HUES64 (cell line): ENCODE measurements around the gene HGFAC. TPM values are rescaled to one million over a fixed set of nuclear protein-coding genes. Genes with fewer than 3 reads are reported as not detected.

Experiments used
- H3K27ac ChIP-seq: 2 replicates; pipeline ENCODE4 v1.7.0; 2013; ENCODE audit warnings: low read depth, low read length, inconsistent platforms
- H3K27me3 ChIP-seq: 2 replicates; pipeline ENCODE4 v1.6.1; 2013; ENCODE audit warnings: mild to moderate bottlenecking, low read length; ENCODE audit not compliant: insufficient read depth
- H3K36me3 ChIP-seq: 2 replicates; pipeline ENCODE4 v1.6.1; 2013; ENCODE audit warnings: mild to moderate bottlenecking, low read length; ENCODE audit not compliant: insufficient read depth
- H3K4me1 ChIP-seq: 2 replicates; pipeline ENCODE4 v1.6.1; 2013; ENCODE audit warnings: mild to moderate bottlenecking, low read length, moderate library complexity; ENCODE audit not compliant: insufficient read depth
- H3K4me3 ChIP-seq: 2 replicates; pipeline ENCODE4 v1.5.1; 2013; ENCODE audit warnings: mild to moderate bottlenecking, low read length, moderate library complexity
- H3K9ac ChIP-seq: 2 replicates; pipeline ENCODE4 v1.6.1; 2013; ENCODE audit warnings: mild to moderate bottlenecking, low read depth, low read length
- H3K9me3 ChIP-seq: 2 replicates; pipeline ENCODE4 v1.6.1; 2013; ENCODE audit warnings: low read depth, low read length; ENCODE audit not compliant: insufficient read depth
- WGBS: fragments of 150-250, 120-280 bp; methylation state at CpG from one replicate; pipeline ENCODE4 v1.1.7; 2013; ENCODE audit warnings: missing lambda C conversion rate; 5-methylcytosine and 5-hydroxymethylcytosine counted together
- polyA plus RNA-seq, 2 experiments: library from polyadenylated mRNA; stranded (reverse); fragments of 50-300 nt; gene quantifications; one replicate each; pipeline ENCODE4 v1.2.3, GENCODE V29; 2013

Gene HGFAC
- polyA plus RNA-seq (2013, experiment 1 of 2) = 0.20 TPM
- 0.32 TPM for polyA plus RNA-seq (2013, experiment 2 of 2)

DNA sequence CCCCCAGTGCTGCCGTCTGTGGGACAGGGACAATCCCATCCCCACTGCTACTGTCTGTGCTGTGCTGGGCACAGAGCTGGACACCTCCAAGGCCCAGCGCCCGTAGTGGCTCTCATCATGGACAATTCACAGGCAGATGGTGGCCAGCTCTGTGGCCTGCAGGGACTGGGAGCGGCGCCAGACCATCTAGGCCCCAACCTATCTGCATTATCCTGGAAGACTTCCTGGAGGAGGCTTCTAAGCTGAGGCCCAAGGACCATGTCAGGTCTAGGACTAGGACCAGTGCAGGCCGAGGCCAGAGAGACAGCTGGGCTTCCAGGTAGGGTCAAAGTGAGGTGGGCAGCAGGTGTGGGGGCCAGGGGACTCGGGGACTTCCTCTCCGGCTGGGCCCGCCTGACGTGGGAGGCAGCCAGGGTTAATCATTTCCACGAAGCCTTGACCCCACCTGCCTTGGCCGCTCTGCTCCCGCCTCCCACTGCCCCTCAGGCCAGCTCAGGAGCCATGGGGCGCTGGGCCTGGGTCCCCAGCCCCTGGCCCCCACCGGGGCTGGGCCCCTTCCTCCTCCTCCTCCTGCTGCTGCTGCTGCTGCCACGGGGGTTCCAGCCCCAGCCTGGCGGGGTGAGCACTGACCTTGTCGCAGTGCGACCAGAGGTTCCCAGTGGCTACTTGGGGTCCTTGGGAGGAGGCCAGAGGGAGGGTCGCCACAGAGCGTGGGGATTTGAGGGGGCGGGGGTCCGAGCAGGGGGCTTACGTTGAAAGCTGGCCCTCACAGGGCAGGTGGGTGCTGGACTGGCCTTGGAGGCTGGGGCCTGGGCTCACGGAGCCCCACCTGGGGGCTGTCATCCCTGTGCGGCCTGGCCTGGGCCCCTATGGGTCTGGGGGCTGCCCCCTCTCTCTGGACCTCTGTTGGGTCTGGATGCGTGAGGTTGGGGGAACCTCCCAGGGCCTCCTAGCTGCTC lies at the start of gene HGFAC:
Gene HGFAC (plus strand): TSS at position 468 of the 959 bp plus-strand sequence. CDS start 34 bp downstream, at position 502.
- H3K4me1 ChIP-seq = no peaks in the 10 kb centered on the region
- no peak within 1 kb of the TSS for H3K27ac ChIP-seq
- 92% methylated on average over 27 of the region's 27 CpGs for WGBS
- no peak within 1 kb of the TSS for H3K9ac ChIP-seq
- no peak within 1 kb of the TSS for H3K4me3 ChIP-seq
- H3K27me3 ChIP-seq = no peaks in the 10 kb centered on the region
- H3K9me3 ChIP-seq = no peaks in the 10 kb centered on the region
- H3K36me3 ChIP-seq = no peaks in the 10 kb centered on the region

DNA sequence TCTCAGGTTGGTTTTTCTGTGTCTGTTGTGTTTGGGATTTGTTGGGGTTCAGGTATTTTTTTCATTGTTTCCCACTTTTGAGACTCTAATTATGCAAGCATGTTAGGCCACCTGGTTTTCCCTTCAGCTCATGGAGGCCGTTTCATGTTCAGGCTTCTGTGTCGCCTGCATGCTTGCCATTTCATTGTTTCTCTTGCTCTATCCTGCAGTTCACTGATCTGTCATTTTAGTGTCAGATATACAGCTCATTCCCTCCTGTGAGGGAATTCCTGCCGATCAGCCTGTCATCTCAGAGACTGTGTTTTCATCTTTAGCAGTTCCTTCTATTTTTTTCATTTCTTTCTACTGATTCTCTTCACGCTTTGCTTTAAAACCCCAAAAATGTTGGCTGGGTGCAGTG lies 49.4 kb upstream of the HGFAC start:
- no peak overlapping the region for H3K9ac ChIP-seq
- H3K36me3 ChIP-seq = no peaks in the 10 kb centered on the region
- H3K27me3 ChIP-seq = no peaks in the 10 kb centered on the region
- no peak overlapping the region for H3K27ac ChIP-seq
- WGBS = 86% methylated on average over 4 of the region's 4 CpGs
- peaks cover 40% of the 10 kb centered on the region for H3K4me1 ChIP-seq
- H3K9me3 ChIP-seq = peaks cover 10% of the 10 kb centered on the region; the same call in 1 of the 2 replicates
- no peak overlapping the region for H3K4me3 ChIP-seq

DNA sequence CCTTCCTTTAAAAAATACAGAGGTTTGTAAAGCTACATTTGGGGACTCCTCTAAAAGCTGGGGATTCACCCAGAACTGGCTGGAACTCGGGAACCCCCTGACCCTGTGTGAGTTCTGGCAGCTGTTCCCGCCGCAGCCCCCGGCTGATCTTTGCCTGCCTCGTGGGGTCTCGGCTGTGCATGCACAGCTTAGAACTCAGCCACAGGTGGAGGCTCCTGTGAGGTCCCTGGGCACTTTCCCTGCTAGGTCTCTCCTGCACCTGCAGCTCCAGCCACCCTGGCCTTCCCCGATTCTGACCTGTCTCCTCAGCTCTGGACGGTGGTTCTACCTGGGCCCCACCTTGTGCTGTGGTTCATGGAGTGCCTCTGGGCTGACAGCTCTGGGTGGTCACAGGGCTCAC lies 48.6 kb upstream of the HGFAC start:
- Histone ChIP-seq H3K4me3 (no peak overlapping the region), H3K36me3 (no peaks in the 10 kb centered on the region), H3K9ac (no peak overlapping the region), H3K9me3 (peaks cover 10% of the 10 kb centered on the region; the same call in 1 of the 2 replicates), H3K4me1 (peaks cover 32% of the 10 kb centered on the region), H3K27ac (no peak overlapping the region), H3K27me3 (no peaks in the 10 kb centered on the region)
- 90% methylated on average over 8 of the region's 8 CpGs for WGBS

- Histone ChIP-seq H3K9ac (no peak overlapping the region), H3K4me3 (no peak overlapping the region), H3K27me3 (no peaks in the 10 kb centered on the region), H3K36me3 (no peaks in the 10 kb centered on the region), H3K9me3 (peaks cover 10% of the 10 kb centered on the region; the same call in 1 of the 2 replicates), H3K4me1 (peaks cover 7% of the 10 kb centered on the region), H3K27ac (no peak overlapping the region)
- WGBS = 98% methylated on average over 2 of the region's 2 CpGs
Measured at GRCh38 chr4:3396600-3396999, 45.2 kb upstream of the HGFAC start.

DNA sequence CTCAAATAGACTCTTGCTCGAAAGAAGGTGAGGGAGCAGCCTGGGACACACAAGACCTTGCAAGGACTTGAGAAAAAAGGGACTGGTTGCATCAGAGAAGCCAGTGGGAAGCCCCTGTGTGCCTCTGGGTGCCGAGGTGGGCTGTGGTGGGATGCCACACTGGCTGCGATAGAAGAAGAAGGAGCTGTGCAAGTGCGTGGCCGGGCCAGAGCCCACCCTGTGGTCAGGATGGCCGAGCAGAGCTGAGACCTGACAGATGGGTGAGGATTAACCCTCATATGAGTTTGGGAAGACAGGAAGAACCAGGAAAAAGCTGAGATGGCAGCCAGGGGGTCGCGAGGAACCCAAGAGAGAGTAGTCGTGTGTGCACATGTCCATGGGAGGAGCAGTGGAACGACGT lies 44.6 kb upstream of the HGFAC start:
- 0 out of 2 replicates have a peak, but pooled peaks cover 3% of the 10 kb centered on the region for H3K4me1 ChIP-seq
- H3K9me3 ChIP-seq = peaks cover 10% of the 10 kb centered on the region; the same call in 1 of the 2 replicates
- no peak overlapping the region for H3K4me3 ChIP-seq
- no peak overlapping the region for H3K9ac ChIP-seq
- no peaks in the 10 kb centered on the region for H3K36me3 ChIP-seq
- no peaks in the 10 kb centered on the region for H3K27me3 ChIP-seq
- 95% methylated on average over 11 of the region's 11 CpGs for WGBS
- no peak overlapping the region for H3K27ac ChIP-seq

GRCh38 chr4:3399277-3400194 lies 42.2 kb upstream of the HGFAC start:
- peaks cover 18% of the 10 kb centered on the region; the same call in 1 of the 2 replicates for H3K9me3 ChIP-seq
- WGBS = 83% methylated on average over 4 of the region's 5 CpGs
- no peak overlapping the region for H3K27ac ChIP-seq
- no peaks in the 10 kb centered on the region for H3K4me1 ChIP-seq
- H3K9ac ChIP-seq = no peak overlapping the region
- H3K27me3 ChIP-seq = no peaks in the 10 kb centered on the region
- no peaks in the 10 kb centered on the region for H3K36me3 ChIP-seq
- H3K4me3 ChIP-seq = no peak overlapping the region

GRCh38 chr4:3401436-3402171 lies 40.2 kb upstream of the HGFAC start:
- Histone ChIP-seq H3K27ac (no peak overlapping the region), H3K4me3 (no peak overlapping the region)
- 92% methylated on average over 22 of the region's 22 CpGs for WGBS

DNA sequence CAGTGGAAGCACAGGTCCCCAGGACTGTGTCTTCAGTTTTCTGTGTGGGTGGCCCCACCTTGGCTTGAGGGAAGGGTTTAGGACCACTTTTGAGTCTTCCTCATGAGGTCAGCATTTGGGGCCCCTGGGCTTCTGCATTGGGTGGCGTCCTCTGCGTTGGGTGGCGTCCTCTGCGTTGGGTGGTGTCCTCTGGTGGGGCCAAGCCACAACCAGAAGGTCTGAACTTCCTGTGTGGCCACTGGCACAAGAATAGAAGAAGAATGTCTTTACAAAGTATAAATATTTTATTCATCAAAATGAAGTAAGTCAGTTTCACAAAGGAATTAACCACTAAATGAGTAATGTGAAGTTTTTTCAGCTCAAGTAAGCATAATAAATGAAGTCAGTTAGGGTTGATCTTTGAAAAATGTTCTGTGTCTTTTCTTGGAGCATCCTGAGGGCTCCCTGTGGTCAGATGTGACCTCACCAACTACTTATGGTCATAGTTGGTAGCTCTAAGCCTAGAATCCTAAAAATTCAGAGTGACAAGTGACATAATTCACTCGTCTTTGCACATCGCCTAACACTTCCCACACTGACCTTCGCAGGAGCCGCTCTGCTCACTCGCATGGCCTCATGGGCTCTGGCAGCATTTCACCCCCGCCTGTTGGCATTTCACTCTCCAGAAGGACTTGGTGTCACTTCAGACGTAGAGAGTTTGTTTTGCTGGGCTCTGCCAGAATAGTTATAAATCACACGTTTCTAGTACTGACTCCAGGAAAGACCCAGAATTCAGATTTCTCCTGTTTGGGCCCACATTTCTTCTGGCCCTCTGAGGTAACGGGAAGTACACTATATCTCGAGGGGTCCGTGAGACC lies 39.0 kb upstream of the HGFAC start:
- H3K9me3 ChIP-seq = peaks cover 12% of the 10 kb centered on the region; the same call in 1 of the 2 replicates
- 94% methylated on average over 15 of the region's 15 CpGs for WGBS
- H3K9ac ChIP-seq = no peak overlapping the region
- H3K4me3 ChIP-seq = no peak overlapping the region
- no peaks in the 10 kb centered on the region for H3K27me3 ChIP-seq
- H3K27ac ChIP-seq = no peak overlapping the region
- H3K36me3 ChIP-seq = no peaks in the 10 kb centered on the region
- H3K4me1 ChIP-seq = no peaks in the 10 kb centered on the region

More at GRCh38 chr4:3401436-3402171, 40.2 kb upstream of the HGFAC start:
- H3K9ac ChIP-seq = no peak overlapping the region
- H3K27me3 ChIP-seq = no peaks in the 10 kb centered on the region
- H3K4me1 ChIP-seq = no peaks in the 10 kb centered on the region
- H3K36me3 ChIP-seq = no peaks in the 10 kb centered on the region
- peaks cover 13% of the 10 kb centered on the region; the same call in 1 of the 2 replicates for H3K9me3 ChIP-seq

DNA sequence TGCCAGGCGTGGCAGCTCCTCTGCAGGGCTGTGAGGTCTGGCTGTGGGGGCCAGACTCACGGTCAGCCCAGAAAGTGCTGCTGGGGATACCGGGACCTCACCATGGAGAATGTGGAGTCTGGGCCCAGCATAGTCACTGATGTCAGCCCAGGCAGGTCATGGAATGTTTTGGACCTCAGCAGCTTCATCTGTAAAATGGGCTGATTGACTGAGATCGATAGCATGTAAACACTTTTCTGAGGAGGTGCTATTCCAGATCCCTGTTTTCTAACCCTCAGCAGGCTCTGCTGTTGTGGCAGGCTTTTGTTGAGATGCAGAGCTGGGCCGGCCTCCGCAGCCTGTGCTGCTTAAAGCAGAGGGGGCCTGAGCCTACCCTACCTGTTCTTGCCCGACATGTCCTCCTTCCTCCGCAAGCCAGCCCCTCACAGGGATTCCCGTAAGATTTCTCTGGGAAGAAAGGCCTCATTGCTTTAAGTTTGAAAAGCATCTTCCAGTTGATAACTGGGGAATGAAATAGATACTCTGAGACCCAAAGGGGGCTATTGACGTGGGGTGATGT lies 38.3 kb upstream of the HGFAC start:
- Histone ChIP-seq H3K9ac (no peak overlapping the region), H3K9me3 (peaks cover 12% of the 10 kb centered on the region; the same call in 1 of the 2 replicates), H3K27ac (no peak overlapping the region), H3K36me3 (no peaks in the 10 kb centered on the region), H3K4me3 (no peak overlapping the region), H3K4me1 (no peaks in the 10 kb centered on the region), H3K27me3 (no peaks in the 10 kb centered on the region)
- 85% methylated on average over 10 of the region's 10 CpGs for WGBS
